Sigmoid colon (tissue), 7 donors: ENCODE data around the gene CFAP54. TPM values are rescaled to one million over a fixed set of nuclear protein-coding genes. Genes with fewer than 3 reads are reported as not detected.

Experiments used
- DNase-seq: peaks from one replicate; pipeline ENCODE4 v3.0.0-alpha.2; 2019
- H3K27ac ChIP-seq, 4 donors: fragments of 200-600 bp; sonication (generic); one replicate each; pipeline ENCODE4 v1.5.1; 2016 to 2019; ENCODE audit warnings: mild to moderate bottlenecking in 1 of 4
- H3K27me3 ChIP-seq, 3 donors: fragments of 200-600 bp; sonication (generic); one replicate each; pipeline ENCODE4 v1.5.1; 2019; ENCODE audit warnings: mild to moderate bottlenecking in 1 of 3
- H3K36me3 ChIP-seq, 4 donors: fragments of 200-600 bp; sonication (generic); one replicate each; pipeline ENCODE4 v1.5.1; 2016 to 2019
- H3K4me1 ChIP-seq, 4 donors: fragments of 200-600 bp; sonication (generic); one replicate each; pipeline ENCODE4 v1.5.1; 2017 to 2019
- H3K4me3 ChIP-seq, 4 donors: fragments of 200-600 bp; sonication (generic); one replicate each; pipeline ENCODE4 v1.5.1; 2017 to 2019; ENCODE audit warnings: mild to moderate bottlenecking in 2 of 4, moderate library complexity in 1 of 4
- H3K9me3 ChIP-seq, 4 donors: fragments of 200-600 bp in 3 of 4; sonication (generic) in 3 of 4; one replicate each; pipeline versions ENCODE4 v1.5.1 to v1.6.1; 2013 to 2019
- CTCF ChIP-seq, 4 experiments: fragments of 450-650 bp in 3 of 4; fragments of 200-600 bp in 1 of 4; IDR thresholded peaks; one replicate each; pipeline ENCODE4 v1.5.1; 2016 to 2019; ENCODE audit warnings: antibody characterized with exemption in 4 of 4, mild to moderate bottlenecking in 3 of 4, moderate library complexity in 2 of 4
- EP300 ChIP-seq, 4 donors: sonication (generic); formaldehyde crosslinking; IDR thresholded peaks; one replicate each; pipeline ENCODE4 v1.6.1; 2017; ENCODE audit warnings: antibody characterized with exemption in 4 of 4
- POLR2A ChIP-seq, 2 donors: fragments of 450-650 bp; IDR thresholded peaks; one replicate each; pipeline ENCODE4 v1.6.1; 2016; ENCODE audit warnings: antibody characterized with exemption in 2 of 2, mild to moderate bottlenecking in 2 of 2, moderate library complexity in 2 of 2
- POLR2AphosphoS5 ChIP-seq, 4 donors: sonication (generic); formaldehyde crosslinking; IDR thresholded peaks; one replicate each; pipeline ENCODE4 v1.6.1; 2017; ENCODE audit warnings: antibody characterized with exemption in 4 of 4
- WGBS, 2 donors: extraction: QIAGEN DNeasy Blood & Tissue Kit; methylation state at CpG; one replicate each; pipeline ENCODE4 v1.1.7; 2013; 5-methylcytosine and 5-hydroxymethylcytosine counted together
- intact Hi-C: fragments of 100-400 bp; cut with DNase I; formaldehyde crosslinking; loops from one replicate; pipeline ENCODE4 v1.15.1; 2023
- polyA plus RNA-seq, 3 donors: library from polyadenylated mRNA; stranded (reverse); fragments of 200-250 nt; gene quantifications; one replicate each; pipeline ENCODE4 v1.2.3, GENCODE V29; 2013
- total RNA-seq, 4 donors: library from RNA; depleted of rRNA; stranded (reverse); fragments of >200 nt; gene quantifications; one replicate each; pipeline ENCODE4 v1.1.0, GENCODE V29; 2016
- donor health status: healthy with polysubstance abuse.
- donor health status: Bipolar disorder and iron deficiency.
- donor health status: healthy.

Gene CFAP54
- total and polyA plus RNA-seq, 7 donors = 0.07 to 10.5 (median 3.1) TPM; not detected in 2

- H3K9me3 ChIP-seq = no peaks in the 10 kb centered on the region
- DNase-seq = no peak
- H3K27ac ChIP-seq = no peak overlapping the region
- intact Hi-C loops = no loop called here
- H3K36me3 ChIP-seq = no peaks in the 10 kb centered on the region
- 70 to 87% methylated on average over 2 of the region's 2 CpGs for WGBS, 2 donors
- H3K27me3 ChIP-seq = no peaks in the 10 kb centered on the region
- H3K4me3 ChIP-seq = no peak overlapping the region
- no peak for TF ChIP-seq EP300 (IDR thresholded peaks at IDR 0.05)
- no peak for TF ChIP-seq POLR2A (IDR thresholded peaks at IDR 0.05)
- no peak for TF ChIP-seq POLR2AphosphoS5 (IDR thresholded peaks at IDR 0.05)
- no peak for TF ChIP-seq CTCF (IDR thresholded peaks at IDR 0.05)
- no peaks in the 10 kb centered on the region for H3K4me1 ChIP-seq
Measured at GRCh38 chr12:96729886-96730285, 240.5 kb downstream of the CFAP54 start.

- H3K4me1 ChIP-seq = no peaks in the 10 kb centered on the region
- TF ChIP-seq POLR2AphosphoS5 (IDR thresholded peaks at IDR 0.05) = no peak
- TF ChIP-seq EP300 (IDR thresholded peaks at IDR 0.05) = no peak
- no peak for TF ChIP-seq CTCF (IDR thresholded peaks at IDR 0.05)
- no peak for TF ChIP-seq POLR2A (IDR thresholded peaks at IDR 0.05)
- H3K27ac ChIP-seq = no peak overlapping the region
- H3K36me3 ChIP-seq = no peaks in the 10 kb centered on the region
- H3K4me3 ChIP-seq = no peak overlapping the region
- 65 to 77% methylated on average over 4 of the region's 4 CpGs for WGBS, 2 donors
- H3K27me3 ChIP-seq = no peaks in the 10 kb centered on the region
- DNase-seq = no peak
- intact Hi-C loops = no loop called here
- H3K9me3 ChIP-seq = no peaks in the 10 kb centered on the region
Measured at GRCh38 chr12:96743606-96744005, 254.2 kb downstream of the CFAP54 start.

GRCh38 chr12:96749999-96750398, 260.6 kb downstream of the CFAP54 start:
- H3K27me3 ChIP-seq = no peaks in the 10 kb centered on the region
- 64 to 79% methylated on average over 1 of the region's 1 CpG for WGBS, 2 donors
- no peaks in the 10 kb centered on the region for H3K4me1 ChIP-seq
- no peaks in the 10 kb centered on the region for H3K9me3 ChIP-seq
- intact Hi-C loops = no loop called here
- TF ChIP-seq CTCF (IDR thresholded peaks at IDR 0.05) (no peak), POLR2A (IDR thresholded peaks at IDR 0.05) (no peak), POLR2AphosphoS5 (IDR thresholded peaks at IDR 0.05) (no peak), EP300 (IDR thresholded peaks at IDR 0.05) (no peak)
- no peak overlapping the region for H3K27ac ChIP-seq
- no peaks in the 10 kb centered on the region for H3K36me3 ChIP-seq
- no peak overlapping the region for H3K4me3 ChIP-seq
- DNase-seq = no peak

GRCh38 chr12:96751626-96752025, 262.2 kb downstream of the CFAP54 start:
- WGBS, 2 donors = 52 to 60% methylated on average over 4 of the region's 4 CpGs
- H3K9me3 ChIP-seq = no peaks in the 10 kb centered on the region
- H3K27me3 ChIP-seq = no peaks in the 10 kb centered on the region
- TF ChIP-seq POLR2AphosphoS5 (IDR thresholded peaks at IDR 0.05) (no peak), EP300 (IDR thresholded peaks at IDR 0.05) (no peak), POLR2A (IDR thresholded peaks at IDR 0.05) (no peak), CTCF (IDR thresholded peaks at IDR 0.05) (no peak)
- H3K27ac ChIP-seq = no peak overlapping the region
- DNase-seq = no peak
- no peaks in the 10 kb centered on the region for H3K4me1 ChIP-seq
- intact Hi-C loops = no loop called here
- H3K4me3 ChIP-seq = no peak overlapping the region
- H3K36me3 ChIP-seq = no peaks in the 10 kb centered on the region

- Histone ChIP-seq H3K27me3 (no peaks in the 10 kb centered on the region), H3K4me3 (no peak overlapping the region), H3K27ac (no peak overlapping the region), H3K36me3 (no peaks in the 10 kb centered on the region), H3K9me3 (no peaks in the 10 kb centered on the region), H3K4me1 (no peaks in the 10 kb centered on the region)
- intact Hi-C loops = no loop called here
- 55 to 87% methylated on average over 2 of the region's 2 CpGs for WGBS, 2 donors
- TF ChIP-seq EP300 (IDR thresholded peaks at IDR 0.05) (no peak), POLR2A (IDR thresholded peaks at IDR 0.05) (no peak), CTCF (IDR thresholded peaks at IDR 0.05) (no peak)
- no peak for DNase-seq
Measured at GRCh38 chr12:96752211-96752610, 262.8 kb downstream of the CFAP54 start.
